ENCODE results near the gene RNU6-9.
"Not testable (repeated sequence)": the region's sequence is repeated elsewhere in the genome, so short reads cannot be mapped to it uniquely, and the experiment has no call there.

RNU6-9 gene

DNA sequence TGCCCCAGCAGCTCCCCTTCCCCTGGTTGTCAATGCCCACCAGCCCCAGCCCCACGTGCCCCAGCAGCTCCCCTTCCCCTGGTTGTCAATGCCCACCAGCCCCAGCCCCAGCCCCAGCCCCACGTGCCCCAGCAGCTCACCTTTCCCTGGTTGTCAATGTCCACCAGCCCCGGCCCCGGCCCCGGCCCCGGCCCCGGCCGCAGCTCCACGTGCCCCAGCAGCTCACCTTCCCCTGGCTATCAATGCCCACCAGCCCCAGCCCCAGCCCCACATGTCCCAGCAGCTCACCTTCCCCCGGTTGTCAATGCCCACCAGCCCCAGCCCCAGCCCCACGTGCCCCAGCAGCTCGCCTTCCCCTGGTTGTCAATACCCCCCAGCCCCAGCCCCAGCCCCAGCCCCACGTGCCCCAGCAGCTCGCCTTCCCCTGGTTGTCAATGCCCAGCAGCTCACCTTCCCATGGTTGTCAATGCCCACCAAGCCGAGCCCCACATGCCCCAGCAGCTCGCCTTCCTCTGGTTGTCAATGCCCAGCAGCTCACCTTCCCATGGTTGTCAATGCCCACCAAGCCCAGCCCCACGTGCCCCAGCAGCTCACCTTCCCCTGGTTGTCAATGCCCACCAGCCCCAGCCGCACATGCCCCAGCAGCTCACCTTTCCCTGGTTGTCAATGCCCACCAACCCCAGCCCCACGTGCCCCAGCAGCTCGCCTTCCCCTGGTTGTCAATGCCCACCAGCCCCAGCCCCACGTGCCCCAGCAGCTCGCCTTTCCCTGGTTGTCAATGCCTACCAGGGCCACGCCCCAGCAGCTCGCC, 14.3 kb upstream of the RNU6-9 start:
- DNase-seq, result peak; percentile 19

- DNase-seq, result no peak
These were observed 13.4 kb upstream of the RNU6-9 start for GRCh38 chr19:879711-880438.

- no peak for DNase-seq
These were observed 11.8 kb upstream of the RNU6-9 start for GRCh38 chr19:881385-882071.

DNA sequence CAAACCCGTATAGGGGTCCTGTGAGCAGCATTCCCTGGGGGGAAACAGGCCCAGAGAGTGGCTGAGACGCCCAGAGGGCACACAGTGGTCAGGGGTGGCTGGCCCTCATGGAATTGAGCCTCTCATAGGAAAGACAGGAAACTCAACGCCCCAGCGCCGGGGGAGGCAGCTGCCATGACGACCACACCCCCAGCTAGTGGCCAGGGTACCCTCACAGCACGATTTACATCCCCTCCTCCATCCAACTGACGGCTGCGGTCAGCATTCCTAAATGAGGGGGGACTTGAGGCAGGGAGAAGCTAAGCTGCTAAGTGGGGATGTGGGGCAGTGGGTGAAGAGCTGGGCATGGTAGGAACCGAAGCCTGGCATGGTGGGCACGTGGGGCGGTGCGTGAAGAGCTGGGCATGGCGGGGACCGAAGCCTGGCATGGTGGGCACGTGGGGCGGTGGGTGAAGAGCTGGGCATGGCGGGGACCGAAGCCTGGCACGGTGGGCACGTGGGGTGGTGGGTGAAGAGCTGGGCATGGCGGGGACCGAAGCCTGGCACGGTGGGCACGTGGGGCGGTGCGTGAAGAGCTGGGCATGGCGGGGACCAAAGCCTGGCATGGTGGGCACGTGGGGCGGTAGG, 10.3 kb upstream of the RNU6-9 start:
- DNase-seq, result no peak

DNA sequence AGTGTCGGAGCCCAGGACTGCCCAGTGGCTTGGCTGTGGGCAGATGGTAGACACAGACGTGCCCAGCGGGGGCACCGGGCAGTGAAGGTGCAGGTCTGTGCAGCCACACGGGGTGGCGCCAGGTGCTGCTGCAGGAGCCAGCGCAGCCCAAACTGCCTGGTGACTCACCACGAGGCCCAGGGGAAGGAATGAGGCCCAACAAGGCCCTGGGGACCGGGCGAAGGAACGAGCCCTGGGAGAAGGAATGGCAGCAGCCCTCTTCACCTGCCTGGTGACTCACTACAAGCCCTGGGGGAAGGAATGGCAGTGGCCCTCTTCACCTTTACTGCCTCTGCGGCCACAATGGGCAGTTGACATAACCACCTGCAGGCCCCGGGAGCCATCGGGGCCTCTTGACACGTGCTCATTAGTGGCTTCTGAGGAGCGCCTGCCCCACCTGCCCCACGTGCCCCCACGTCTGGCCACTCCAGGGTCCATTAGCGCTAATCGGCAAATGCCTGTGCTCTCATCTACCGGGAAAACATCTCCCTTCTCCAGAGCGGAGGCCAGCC, 9.5 kb upstream of the RNU6-9 start:
- DNase-seq, result no peak

DNA sequence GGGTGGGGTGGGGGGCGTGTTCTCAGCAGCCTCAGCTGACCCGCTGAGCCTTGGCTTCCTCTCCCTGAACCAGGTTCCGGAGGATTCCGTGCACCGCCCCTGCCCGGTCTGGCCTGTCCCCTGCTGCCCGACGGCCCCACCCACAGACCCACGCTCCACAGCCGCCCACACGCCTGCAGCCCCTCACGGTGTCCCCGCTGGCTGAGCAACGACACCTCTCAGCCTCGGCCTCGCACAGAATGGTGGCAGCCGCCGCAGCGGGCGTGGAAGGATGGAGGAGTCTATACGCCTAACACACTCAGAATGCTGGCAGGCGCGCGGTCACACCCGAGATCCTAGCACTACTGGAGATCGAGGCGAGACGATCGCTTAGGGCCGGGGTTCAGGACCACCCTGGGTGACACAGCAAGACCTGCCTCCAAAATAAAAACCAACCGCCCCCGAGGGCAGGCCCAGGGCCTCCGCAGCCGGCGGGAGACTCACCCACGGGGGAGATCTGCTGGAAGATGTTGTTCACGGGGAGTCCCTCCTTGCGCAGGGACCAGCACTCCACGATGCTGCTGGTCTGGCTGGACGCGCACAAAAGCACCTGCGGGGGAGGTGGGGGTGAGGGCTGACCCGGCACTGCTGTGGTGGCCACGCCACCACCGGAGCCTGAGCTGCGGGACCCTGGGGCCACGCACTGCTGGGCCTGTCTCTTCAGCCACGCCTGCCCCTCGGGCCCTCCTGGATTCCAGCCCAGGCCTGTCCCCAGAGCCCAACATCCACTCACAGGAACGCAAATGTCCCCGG, 8.7 kb upstream of the RNU6-9 start:
- no peak for DNase-seq

DNA sequence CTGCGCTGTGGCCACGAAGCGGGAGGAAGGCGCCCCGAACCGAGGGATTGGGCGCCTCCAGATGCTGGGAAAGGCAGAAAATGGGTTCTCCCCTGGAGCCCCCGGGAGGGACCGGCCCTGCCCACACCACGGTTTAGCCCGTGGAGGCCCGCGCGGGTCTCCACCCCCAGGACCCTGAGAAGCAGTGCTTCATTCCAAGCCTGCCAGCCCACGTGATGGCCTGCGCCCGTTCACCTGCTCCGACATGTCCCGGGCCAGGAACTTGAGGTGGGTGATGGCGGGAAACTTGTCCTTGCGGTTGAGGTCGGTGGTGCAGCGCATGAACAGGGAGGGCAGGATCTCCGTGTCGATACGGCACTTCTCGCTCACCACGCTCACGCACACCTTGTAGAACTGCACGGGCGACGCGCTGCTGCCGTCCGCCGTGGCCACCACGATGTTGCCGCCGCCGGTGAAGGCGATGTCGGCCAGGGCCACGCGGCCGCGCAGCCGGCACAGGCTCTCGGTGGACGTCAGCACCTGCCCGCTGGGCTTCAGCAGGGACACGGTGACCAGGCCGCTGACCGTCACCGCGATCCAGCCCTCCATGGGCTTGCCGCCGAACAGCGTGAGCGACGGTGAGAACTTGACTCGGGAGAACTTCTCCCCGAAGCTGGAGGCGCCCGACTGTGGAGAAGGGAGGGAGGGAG, 7.6 kb upstream of the RNU6-9 start:
- DNase-seq, result no peak

DNA sequence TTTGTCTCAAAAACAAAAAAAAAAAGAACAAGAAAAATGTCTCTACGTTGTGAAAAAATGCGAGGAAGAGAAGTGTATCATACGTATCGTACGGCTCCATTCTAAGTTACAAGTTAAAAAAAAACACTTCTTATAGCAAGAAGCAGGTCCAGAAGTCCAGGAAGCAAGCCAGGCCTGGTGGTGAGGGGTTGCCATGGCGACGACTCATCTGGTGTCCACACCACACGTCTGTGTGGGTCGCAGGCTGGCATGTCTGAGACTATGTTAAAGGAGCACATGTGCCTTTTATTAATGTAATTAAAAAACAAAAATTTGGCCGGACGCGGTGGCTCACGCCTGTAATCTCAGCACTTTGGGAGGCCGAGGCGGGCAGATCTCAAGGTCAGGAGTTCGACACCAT, 6.2 kb upstream of the RNU6-9 start:
- no peak for DNase-seq

- DNase-seq, result no peak
These were observed 5.7 kb upstream of the RNU6-9 start for GRCh38 chr19:887599-887998.

- no peak for DNase-seq
These were observed 4.5 kb upstream of the RNU6-9 start for GRCh38 chr19:888581-889385.

DNA sequence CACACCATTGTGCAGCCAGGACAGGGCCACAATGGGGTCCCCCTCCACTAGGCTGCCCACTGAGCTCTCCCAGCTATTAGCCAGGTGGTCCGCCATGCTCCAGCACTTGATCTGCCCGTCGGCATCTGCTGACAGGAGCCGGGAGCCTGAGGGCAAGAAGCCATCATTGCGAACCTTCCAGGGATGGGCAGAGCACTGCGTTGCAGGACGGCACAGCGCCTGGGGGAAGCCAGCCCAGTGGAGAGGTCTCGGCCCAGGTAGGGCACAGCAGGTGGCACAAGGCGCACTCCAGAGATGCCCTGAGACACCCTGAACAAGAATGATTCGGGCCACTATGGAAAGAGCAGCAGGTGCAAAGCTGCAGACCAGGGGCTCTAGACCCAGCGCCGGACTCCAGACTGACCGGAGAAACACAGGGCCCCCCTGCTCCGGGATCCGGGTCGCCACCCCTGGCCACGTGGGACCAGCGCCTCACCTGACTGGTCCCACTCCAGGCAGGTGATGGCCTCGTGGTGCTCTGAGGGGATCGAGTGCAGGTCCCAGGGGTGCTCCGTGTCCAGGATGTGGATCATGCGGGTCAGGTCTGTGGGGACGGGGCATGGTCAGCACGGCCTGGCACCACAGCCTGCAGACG, 3.5 kb upstream of the RNU6-9 start:
- no peak for DNase-seq

- DNase-seq, result no peak
These were observed 2.5 kb upstream of the RNU6-9 start for GRCh38 chr19:890831-891230.

DNA sequence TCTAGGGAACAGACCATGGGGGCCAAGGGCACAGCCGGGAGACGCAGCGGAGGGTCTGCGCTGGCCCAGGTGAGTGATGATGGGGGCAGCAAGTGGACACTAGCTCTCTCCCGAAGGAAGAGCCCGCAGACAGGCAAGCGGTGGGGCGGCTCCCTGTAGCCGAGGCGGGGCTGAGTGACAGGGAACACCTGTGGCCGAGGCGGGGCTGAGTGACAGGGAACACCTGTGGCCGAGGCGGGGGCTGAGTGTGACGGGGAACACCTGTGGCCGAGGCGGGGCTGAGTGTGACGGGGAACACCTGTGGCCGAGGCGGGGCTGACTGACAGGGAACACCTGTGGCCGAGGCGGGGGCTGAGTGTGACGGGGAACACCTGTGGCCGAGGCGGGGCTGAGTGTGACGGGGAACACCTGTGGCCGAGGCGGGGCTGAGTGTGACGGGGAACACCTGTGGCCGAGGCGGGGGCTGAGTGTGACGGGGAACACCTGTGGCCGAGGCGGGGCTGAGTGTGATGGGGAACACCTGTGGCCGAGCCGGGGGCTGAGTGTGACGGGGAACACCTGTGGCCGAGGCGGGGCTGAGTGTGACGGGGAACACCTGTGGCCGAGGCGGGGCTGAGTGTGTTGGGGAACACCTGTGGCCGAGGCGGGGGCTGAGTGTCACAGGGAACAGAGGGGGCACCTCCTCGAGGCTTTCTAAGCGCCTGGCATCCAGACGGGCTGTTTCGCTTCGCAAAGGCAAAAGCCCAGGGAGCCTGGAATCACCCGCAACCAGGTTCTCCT, 1.7 kb upstream of the RNU6-9 start:
- not testable (repeated sequence) for DNase-seq

GRCh38 chr19:892243-892893, 916 bp upstream of the RNU6-9 start:
- DNase-seq, result peak; percentile 42

- no peak for DNase-seq
These were observed 3.1 kb downstream of the RNU6-9 start for GRCh38 chr19:896434-896833.

GRCh38 chr19:896999-897398, 3.7 kb downstream of the RNU6-9 start:
- no peak for DNase-seq

DNA sequence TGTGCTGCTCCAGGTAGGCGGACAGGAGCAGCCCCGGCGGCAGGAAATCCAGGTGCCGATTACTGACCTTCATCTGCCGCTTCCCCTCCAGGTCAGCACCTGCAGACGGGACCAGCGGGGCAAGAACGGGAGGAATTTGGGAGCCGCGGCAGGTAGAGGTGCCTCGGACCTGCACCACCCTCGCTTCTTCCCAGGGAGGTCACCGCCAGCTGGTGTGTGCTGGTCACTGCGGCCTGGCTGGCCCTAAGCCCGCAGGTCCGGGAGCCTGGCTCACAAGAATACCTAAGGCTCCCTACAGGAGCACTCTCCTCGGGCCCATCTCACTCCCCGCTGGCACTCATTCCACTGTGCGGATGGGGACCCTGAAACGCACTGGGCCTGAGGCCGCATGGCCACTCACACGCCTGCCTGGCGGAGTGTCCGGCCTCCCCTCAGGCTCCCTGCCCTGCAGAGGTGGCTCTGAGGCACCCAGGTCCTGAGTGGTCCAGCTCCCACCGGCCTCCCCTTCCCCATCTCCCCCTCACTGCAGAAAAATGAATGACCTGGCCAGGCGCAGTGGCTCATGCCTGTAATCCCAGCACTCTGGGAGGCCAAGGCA, 4.3 kb downstream of the RNU6-9 start:
- DNase-seq, result no peak

DNA sequence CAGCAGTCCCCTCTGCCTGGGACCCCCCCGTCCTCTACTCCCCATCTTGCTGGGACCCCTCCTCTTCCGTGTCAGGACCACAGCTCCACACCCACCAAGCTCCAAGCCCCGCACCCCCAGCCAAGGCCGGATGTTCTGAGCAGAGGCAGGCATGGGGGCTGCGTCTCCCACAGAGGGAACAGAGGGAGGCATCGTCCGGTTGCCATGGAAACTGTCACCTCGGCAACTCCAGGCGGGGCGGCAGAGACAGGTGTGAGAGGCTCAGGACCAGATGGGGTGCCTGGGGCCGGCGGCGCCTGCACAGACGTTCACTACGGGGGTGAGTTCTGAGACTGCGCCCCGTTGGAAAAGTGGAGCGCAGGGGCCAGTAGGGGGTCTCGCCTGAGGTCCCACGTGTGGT, 5.4 kb downstream of the RNU6-9 start:
- peak; percentile 39 for DNase-seq

Data from NCI-H82 (cell line).